ENCODE data around the gene NRXN3. TPM values are rescaled to one million over a fixed set of nuclear protein-coding genes. Genes with fewer than 3 reads are reported as not detected.

Gene NRXN3
- total RNA-seq, 1 donor from 2014 or later: 5.9 TPM

- Mint-ChIP-seq H3K27me3 (ENCODE audit: insufficient read depth, low read depth) (peaks cover 5% of the 10 kb centered on the region), H3K4me3 (no peak overlapping the region), H3K27ac (no peak overlapping the region), H3K9me3 (no peaks in the 10 kb centered on the region), H3K4me1 (no peaks in the 10 kb centered on the region), H3K36me3 (no peaks in the 10 kb centered on the region)
- no peaks in the 10 kb centered on the region for H3K4me1 ChIP-seq
- no peak overlapping the region for H3K4me2 ChIP-seq
- H3F3A ChIP-seq (ENCODE audit: low read depth): no peaks in the 10 kb centered on the region
- H3K36me3 ChIP-seq: no peaks in the 10 kb centered on the region
- TF ChIP-seq, protein P1, sequence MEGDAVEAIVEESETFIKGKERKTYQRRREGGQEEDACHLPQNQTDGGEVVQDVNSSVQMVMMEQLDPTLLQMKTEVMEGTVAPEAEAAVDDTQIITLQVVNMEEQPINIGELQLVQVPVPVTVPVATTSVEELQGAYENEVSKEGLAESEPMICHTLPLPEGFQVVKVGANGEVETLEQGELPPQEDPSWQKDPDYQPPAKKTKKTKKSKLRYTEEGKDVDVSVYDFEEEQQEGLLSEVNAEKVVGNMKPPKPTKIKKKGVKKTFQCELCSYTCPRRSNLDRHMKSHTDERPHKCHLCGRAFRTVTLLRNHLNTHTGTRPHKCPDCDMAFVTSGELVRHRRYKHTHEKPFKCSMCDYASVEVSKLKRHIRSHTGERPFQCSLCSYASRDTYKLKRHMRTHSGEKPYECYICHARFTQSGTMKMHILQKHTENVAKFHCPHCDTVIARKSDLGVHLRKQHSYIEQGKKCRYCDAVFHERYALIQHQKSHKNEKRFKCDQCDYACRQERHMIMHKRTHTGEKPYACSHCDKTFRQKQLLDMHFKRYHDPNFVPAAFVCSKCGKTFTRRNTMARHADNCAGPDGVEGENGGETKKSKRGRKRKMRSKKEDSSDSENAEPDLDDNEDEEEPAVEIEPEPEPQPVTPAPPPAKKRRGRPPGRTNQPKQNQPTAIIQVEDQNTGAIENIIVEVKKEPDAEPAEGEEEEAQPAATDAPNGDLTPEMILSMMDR (IDR thresholded peaks at IDR 0.05): no peak
- TF ChIP-seq EZH2 (IDR thresholded peaks at IDR 0.05): no peak
- DNase-seq (ENCODE audit: low spot score): no peak
- H4K20me1 ChIP-seq (ENCODE audit: low read depth): no peaks in the 10 kb centered on the region
- no peaks in the 10 kb centered on the region for H3K79me2 ChIP-seq (ENCODE audit: low read depth)
- H3K27me3 ChIP-seq: no peaks in the 10 kb centered on the region
- no peak overlapping the region for H3K4me3 ChIP-seq
- H3K9ac ChIP-seq: no peak overlapping the region
- no peaks in the 10 kb centered on the region for H3K9me3 ChIP-seq (ENCODE audit: low read depth)
- H2AFZ ChIP-seq (replicated peaks): no peak overlapping the region
- H3K27ac ChIP-seq: no peak overlapping the region
Observed at GRCh38 chr14:78414172-78414571, 244.0 kb downstream of the NRXN3 start.

- H3K9me3 ChIP-seq (ENCODE audit: low read depth): no peaks in the 10 kb centered on the region
- no peak for TF ChIP-seq EZH2phosphoT487 (IDR thresholded peaks at IDR 0.05)
- TF ChIP-seq, protein P1 (IDR thresholded peaks at IDR 0.05): no peak
- no peak for TF ChIP-seq EZH2 (IDR thresholded peaks at IDR 0.05)
- no peak for DNase-seq (ENCODE audit: low spot score)
- no peak overlapping the region for H3K27ac ChIP-seq
- H4K20me1 ChIP-seq (ENCODE audit: low read depth): no peaks in the 10 kb centered on the region
- no peaks in the 10 kb centered on the region for H3K4me1 Mint-ChIP-seq
- H3K4me1 ChIP-seq: no peaks in the 10 kb centered on the region
- no peaks in the 10 kb centered on the region for H3K79me2 ChIP-seq (ENCODE audit: low read depth)
- H3K9me3 Mint-ChIP-seq: no peaks in the 10 kb centered on the region
- H3K27me3 ChIP-seq: no peaks in the 10 kb centered on the region
- peaks cover 4% of the 10 kb centered on the region for H3K27me3 Mint-ChIP-seq (ENCODE audit: insufficient read depth, low read depth)
- H3K4me3 ChIP-seq: no peak overlapping the region
- H3K27ac Mint-ChIP-seq: no peak overlapping the region
- no peak overlapping the region for H2AFZ ChIP-seq (replicated peaks)
- H3K36me3 ChIP-seq: no peaks in the 10 kb centered on the region
- H3F3A ChIP-seq (ENCODE audit: low read depth): no peaks in the 10 kb centered on the region
- no peak overlapping the region for H3K4me2 ChIP-seq
- H3K9ac ChIP-seq: no peak overlapping the region
- no peaks in the 10 kb centered on the region for H3K36me3 Mint-ChIP-seq
- H3K4me3 Mint-ChIP-seq: no peak overlapping the region
Observed at GRCh38 chr14:78417532-78417931, 247.4 kb downstream of the NRXN3 start.

DNA sequence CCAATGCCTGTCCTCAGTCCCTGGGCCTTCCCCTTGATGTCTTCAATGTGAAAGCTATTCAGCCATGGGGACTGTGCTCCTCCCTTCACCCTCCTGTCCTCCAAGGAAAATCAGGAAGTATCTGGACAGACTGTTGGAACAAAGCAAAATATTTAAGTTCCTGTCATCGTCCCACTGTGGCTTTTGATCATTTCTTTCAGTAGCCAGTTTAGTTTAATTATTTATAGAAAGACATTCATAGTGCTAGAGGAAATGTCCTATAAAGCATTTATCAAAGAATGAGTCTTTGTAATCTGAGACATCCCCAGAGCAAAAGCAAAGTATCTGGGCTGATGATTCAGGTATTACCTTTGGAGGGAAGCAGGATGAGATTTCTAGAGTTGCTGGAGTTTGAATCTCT is 254.1 kb downstream of the NRXN3 start:
- no peaks in the 10 kb centered on the region for H3K9me3 ChIP-seq (ENCODE audit: low read depth)
- H3K36me3 ChIP-seq: no peaks in the 10 kb centered on the region
- H3K36me3 Mint-ChIP-seq: no peaks in the 10 kb centered on the region
- H3K4me2 ChIP-seq: no peak overlapping the region
- H3K27me3 ChIP-seq: no peaks in the 10 kb centered on the region
- no peak overlapping the region for H3K27ac Mint-ChIP-seq
- no peak for DNase-seq (ENCODE audit: low spot score)
- H2AFZ ChIP-seq (replicated peaks): no peak overlapping the region
- no peaks in the 10 kb centered on the region for H3K9me3 Mint-ChIP-seq
- H3K27ac ChIP-seq: no peak overlapping the region
- no peak overlapping the region for H3K4me3 Mint-ChIP-seq
- no peaks in the 10 kb centered on the region for H3K4me1 ChIP-seq
- H4K20me1 ChIP-seq (ENCODE audit: low read depth): no peaks in the 10 kb centered on the region
- peaks cover 2% of the 10 kb centered on the region for H3K27me3 Mint-ChIP-seq (ENCODE audit: insufficient read depth, low read depth)
- H3K79me2 ChIP-seq (ENCODE audit: low read depth): no peaks in the 10 kb centered on the region
- no peak overlapping the region for H3K4me3 ChIP-seq
- no peaks in the 10 kb centered on the region for H3K4me1 Mint-ChIP-seq
- TF ChIP-seq EZH2phosphoT487 (IDR thresholded peaks at IDR 0.05) (no peak), EZH2 (IDR thresholded peaks at IDR 0.05) (no peak)
- TF ChIP-seq, protein P1 (IDR thresholded peaks at IDR 0.05): no peak
- H3F3A ChIP-seq (ENCODE audit: low read depth): no peaks in the 10 kb centered on the region
- H3K9ac ChIP-seq: no peak overlapping the region
